H7 (cell line): Measurements from ENCODE around the gene TMEM131L. TPM values are rescaled to one million over a fixed set of nuclear protein-coding genes. Genes with fewer than 3 reads are reported as not detected.
"Not testable (repeated sequence)": the region's sequence is repeated elsewhere in the genome, so short reads cannot be mapped to it uniquely, and the experiment has no call there.

ENCODE experiments used
- DNase-seq: peaks from one replicate; pipeline ENCODE4 v3.0.0; 2012
- H3K27me3 ChIP-seq: 2 replicates; pipeline ENCODE4 v1.6.0; 2011; ENCODE audit warnings: mild to moderate bottlenecking, low read length; ENCODE audit not compliant: control insufficient read depth, insufficient read depth
- H3K36me3 ChIP-seq: replicated peaks from 2 replicates; pipeline ENCODE4 v1.5.1; 2011; ENCODE audit warnings: low read length; ENCODE audit not compliant: control insufficient read depth, insufficient read depth
- H3K4me3 ChIP-seq: 2 replicates; pipeline ENCODE4 v1.5.1; 2011; ENCODE audit warnings: low read depth, mild to moderate bottlenecking, control low read depth, low read length, moderate library complexity; ENCODE audit not compliant: insufficient read depth
- total RNA-seq: library from RNA; depleted of rRNA; stranded (reverse); fragments of >200 nt; shearing (Covaris generic); gene quantifications from 2 replicates; pipeline ENCODE4 v1.2.3, GENCODE V29; 2014; rRNA removed

The TMEM131L gene
- 19.6 and 25.5 TPM in 2 replicates for total RNA-seq

- no peaks in the 10 kb centered on the region for H3K27me3 ChIP-seq
- DNase-seq, result peak; percentile 96
- peak within 1 kb of the TSS; percentile 94 for H3K4me3 ChIP-seq
- no peaks in the 10 kb centered on the region; the same call in 1 of the 2 replicates for H3K36me3 ChIP-seq
Measured at GRCh38 chr4:153466081-153466948, at the start of gene TMEM131L. Gene TMEM131L (plus strand): TSS chr4:153466360. CDS start chr4:153466398, 38 bp downstream.

- not testable (repeated sequence) for H3K27me3 ChIP-seq, H3K36me3 ChIP-seq, DNase-seq, H3K4me3 ChIP-seq
Measured at GRCh38 chr4:153416456-153416855, 49.7 kb upstream of the TMEM131L start.

GRCh38 chr4:153418121-153418520 is 48.0 kb upstream of the TMEM131L start:
- H3K27me3 ChIP-seq, result no peaks in the 10 kb centered on the region
- no peak for DNase-seq
- no peaks in the 10 kb centered on the region; the same call in 1 of the 2 replicates for H3K36me3 ChIP-seq
- no peak overlapping the region for H3K4me3 ChIP-seq

- Histone ChIP-seq H3K36me3 (no peaks in the 10 kb centered on the region; the same call in 1 of the 2 replicates), H3K4me3 (no peak overlapping the region), H3K27me3 (no peaks in the 10 kb centered on the region)
- DNase-seq, result no peak
Measured at GRCh38 chr4:153418558-153418957, 47.6 kb upstream of the TMEM131L start.

- H3K36me3 ChIP-seq, result no peaks in the 10 kb centered on the region; the same call in 1 of the 2 replicates
- no peak overlapping the region for H3K4me3 ChIP-seq
- no peaks in the 10 kb centered on the region for H3K27me3 ChIP-seq
- no peak for DNase-seq
Measured at GRCh38 chr4:153419029-153419428, 47.1 kb upstream of the TMEM131L start.

GRCh38 chr4:153419673-153420278 is 46.4 kb upstream of the TMEM131L start:
- no peak for DNase-seq
- no peaks in the 10 kb centered on the region for H3K27me3 ChIP-seq
- no peak overlapping the region for H3K4me3 ChIP-seq
- no peaks in the 10 kb centered on the region; the same call in 1 of the 2 replicates for H3K36me3 ChIP-seq

- Histone ChIP-seq H3K4me3 (no peak overlapping the region), H3K27me3 (no peaks in the 10 kb centered on the region), H3K36me3 (no peaks in the 10 kb centered on the region; the same call in 1 of the 2 replicates)
- DNase-seq, result no peak
Measured at GRCh38 chr4:153420361-153420760, 45.8 kb upstream of the TMEM131L start.

- no peak for DNase-seq
- no peaks in the 10 kb centered on the region for H3K36me3 ChIP-seq
- no peak overlapping the region for H3K4me3 ChIP-seq
- no peaks in the 10 kb centered on the region for H3K27me3 ChIP-seq
Measured at GRCh38 chr4:153421941-153422340, 44.2 kb upstream of the TMEM131L start.

- no peak for DNase-seq
- H3K36me3 ChIP-seq, result no peaks in the 10 kb centered on the region
- no peaks in the 10 kb centered on the region for H3K27me3 ChIP-seq
- no peak overlapping the region for H3K4me3 ChIP-seq
Measured at GRCh38 chr4:153426207-153426885, 39.8 kb upstream of the TMEM131L start.

GRCh38 chr4:153427363-153428071 is 38.6 kb upstream of the TMEM131L start:
- no peak for DNase-seq
- Histone ChIP-seq H3K4me3 (no peak overlapping the region), H3K36me3 (no peaks in the 10 kb centered on the region), H3K27me3 (no peaks in the 10 kb centered on the region)

GRCh38 chr4:153428941-153429475 is 37.2 kb upstream of the TMEM131L start:
- no peak for DNase-seq
- Histone ChIP-seq H3K4me3 (no peak overlapping the region), H3K27me3 (no peaks in the 10 kb centered on the region), H3K36me3 (no peaks in the 10 kb centered on the region)

GRCh38 chr4:153432965-153433753 is 33.0 kb upstream of the TMEM131L start:
- Histone ChIP-seq H3K27me3 (no peaks in the 10 kb centered on the region), H3K36me3 (no peaks in the 10 kb centered on the region), H3K4me3 (no peak overlapping the region)
- DNase-seq, result peak; percentile 59

- no peak for DNase-seq
- Histone ChIP-seq H3K36me3 (no peaks in the 10 kb centered on the region), H3K4me3 (no peak overlapping the region)
Measured at GRCh38 chr4:153433754-153434105, 32.4 kb upstream of the TMEM131L start.

More at GRCh38 chr4:153433754-153434105, 32.4 kb upstream of the TMEM131L start:
- H3K27me3 ChIP-seq, result no peaks in the 10 kb centered on the region
